MG63 (cell line): Measurements from ENCODE around the gene GSE1. TPM values are rescaled to one million over a fixed set of nuclear protein-coding genes. Genes with fewer than 3 reads are reported as not detected.
A peak's percentile ranks its signal among the peaks of the same experiment; 100 is the strongest.

Experiments
- DNase-seq: peaks from one replicate; pipeline ENCODE4 v3.0.0-alpha.2; 2020
- H3K27me3 ChIP-seq: fragments of 250-450 bp; sonication (Bioruptor Pico); 2 replicates; pipeline ENCODE4 v1.5.1; 2020; ENCODE audit warnings: mild to moderate bottlenecking, moderate library complexity
- H3K36me3 ChIP-seq: fragments of 250-450 bp; sonication (Bioruptor Pico); 2 replicates; pipeline ENCODE4 v1.5.1; 2020; ENCODE audit warnings: mild to moderate bottlenecking, moderate library complexity
- H3K4me3 ChIP-seq: fragments of 250-450 bp; sonication (Bioruptor Pico); 2 replicates; pipeline ENCODE4 v1.5.1; 2020; ENCODE audit warnings: mild to moderate bottlenecking, moderate library complexity
- H3K9me3 ChIP-seq: fragments of 250-450 bp; sonication (Bioruptor Pico); 2 replicates; pipeline ENCODE4 v1.5.1; 2020; ENCODE audit warnings: mild to moderate bottlenecking, moderate library complexity
- total RNA-seq: library from RNA; depleted of rRNA; stranded (reverse); fragments of >200 nt; shearing (Covaris generic); gene quantifications from 2 replicates; pipeline ENCODE4 v1.2.3, GENCODE V29; 2014; ENCODE audit warnings: low replicate concordance

GSE1 gene
- total RNA-seq, 1 experiment from 2014 or later: 19.1 TPM

- peaks cover 2% of the 10 kb centered on the region; the same call in 1 of the 2 replicates for H3K9me3 ChIP-seq
- H3K27me3 ChIP-seq: no peaks in the 10 kb centered on the region
- peaks cover 21% of the 10 kb centered on the region for H3K36me3 ChIP-seq
- no peak overlapping the region for H3K4me3 ChIP-seq
- DNase-seq: no peak
Measured at GRCh38 chr16:85631230-85631629, 18.1 kb downstream of the GSE1 start.

- Histone ChIP-seq H3K4me3 (no peak overlapping the region), H3K27me3 (no peaks in the 10 kb centered on the region), H3K36me3 (peaks cover 21% of the 10 kb centered on the region), H3K9me3 (peaks cover 2% of the 10 kb centered on the region; the same call in 1 of the 2 replicates)
- DNase-seq: no peak
Measured at GRCh38 chr16:85631802-85632393, 18.8 kb downstream of the GSE1 start.

- no peaks in the 10 kb centered on the region for H3K27me3 ChIP-seq
Measured at GRCh38 chr16:85632709-85633437, 19.8 kb downstream of the GSE1 start.

GRCh38 chr16:85633438-85633743 lies 20.3 kb downstream of the GSE1 start:
- no peaks in the 10 kb centered on the region for H3K27me3 ChIP-seq
- no peak overlapping the region for H3K4me3 ChIP-seq
- H3K9me3 ChIP-seq: peaks cover 2% of the 10 kb centered on the region; the same call in 1 of the 2 replicates
- DNase-seq: no peak
- peaks cover 13% of the 10 kb centered on the region for H3K36me3 ChIP-seq

More at GRCh38 chr16:85632709-85633437, 19.8 kb downstream of the GSE1 start:
- peaks cover 18% of the 10 kb centered on the region for H3K36me3 ChIP-seq
- H3K4me3 ChIP-seq: no peak overlapping the region
- DNase-seq: no peak
- peaks cover 2% of the 10 kb centered on the region; the same call in 1 of the 2 replicates for H3K9me3 ChIP-seq

GRCh38 chr16:85633888-85634287 lies 20.8 kb downstream of the GSE1 start:
- DNase-seq: no peak
- peaks cover 8% of the 10 kb centered on the region for H3K36me3 ChIP-seq
- peaks cover 2% of the 10 kb centered on the region; the same call in 1 of the 2 replicates for H3K9me3 ChIP-seq
- no peaks in the 10 kb centered on the region for H3K27me3 ChIP-seq
- H3K4me3 ChIP-seq: no peak overlapping the region

GRCh38 chr16:85634747-85635544 lies 21.8 kb downstream of the GSE1 start:
- DNase-seq: no peak
- Histone ChIP-seq H3K4me3 (no peak overlapping the region), H3K27me3 (no peaks in the 10 kb centered on the region), H3K9me3 (no peaks in the 10 kb centered on the region), H3K36me3 (no peaks in the 10 kb centered on the region; the same call in 1 of the 2 replicates)

GRCh38 chr16:85635545-85636140 lies 22.5 kb downstream of the GSE1 start:
- no peak overlapping the region for H3K4me3 ChIP-seq
- no peaks in the 10 kb centered on the region for H3K9me3 ChIP-seq
- H3K36me3 ChIP-seq: no peaks in the 10 kb centered on the region; the same call in 1 of the 2 replicates
- DNase-seq: no peak
- no peaks in the 10 kb centered on the region for H3K27me3 ChIP-seq

GRCh38 chr16:85636234-85636812 lies 23.2 kb downstream of the GSE1 start:
- Histone ChIP-seq H3K36me3 (no peaks in the 10 kb centered on the region; the same call in 1 of the 2 replicates), H3K9me3 (no peaks in the 10 kb centered on the region), H3K4me3 (no peak overlapping the region), H3K27me3 (no peaks in the 10 kb centered on the region)
- DNase-seq: no peak

GRCh38 chr16:85637061-85637807 lies 24.1 kb downstream of the GSE1 start:
- DNase-seq: no peak
- no peak overlapping the region for H3K4me3 ChIP-seq
- no peaks in the 10 kb centered on the region for H3K27me3 ChIP-seq
- H3K9me3 ChIP-seq: no peaks in the 10 kb centered on the region
- no peaks in the 10 kb centered on the region; the same call in none of the 2 replicates for H3K36me3 ChIP-seq

GRCh38 chr16:85637808-85638647 lies 24.9 kb downstream of the GSE1 start:
- Histone ChIP-seq H3K36me3 (no peaks in the 10 kb centered on the region; the same call in none of the 2 replicates), H3K9me3 (no peaks in the 10 kb centered on the region), H3K27me3 (no peaks in the 10 kb centered on the region), H3K4me3 (no peak overlapping the region)
- no peak for DNase-seq

GRCh38 chr16:85638695-85639409 lies 25.7 kb downstream of the GSE1 start:
- DNase-seq: no peak
- Histone ChIP-seq H3K9me3 (no peaks in the 10 kb centered on the region), H3K36me3 (no peaks in the 10 kb centered on the region; the same call in none of the 2 replicates), H3K4me3 (no peak overlapping the region), H3K27me3 (no peaks in the 10 kb centered on the region)

- no peaks in the 10 kb centered on the region; the same call in none of the 2 replicates for H3K36me3 ChIP-seq
- no peaks in the 10 kb centered on the region for H3K9me3 ChIP-seq
- peak; percentile 76 for DNase-seq
- H3K27me3 ChIP-seq: no peaks in the 10 kb centered on the region
- no peak overlapping the region for H3K4me3 ChIP-seq
Measured at GRCh38 chr16:85639529-85640253, 26.6 kb downstream of the GSE1 start.

- Histone ChIP-seq H3K9me3 (no peaks in the 10 kb centered on the region), H3K27me3 (no peaks in the 10 kb centered on the region)
Measured at GRCh38 chr16:85640254-85640558, 27.1 kb downstream of the GSE1 start.

GRCh38 chr16:85640585-85640984 lies 27.5 kb downstream of the GSE1 start:
- no peaks in the 10 kb centered on the region for H3K27me3 ChIP-seq
- no peak for DNase-seq
- H3K36me3 ChIP-seq: no peaks in the 10 kb centered on the region; the same call in none of the 2 replicates
- no peak overlapping the region for H3K4me3 ChIP-seq
- H3K9me3 ChIP-seq: no peaks in the 10 kb centered on the region

More at GRCh38 chr16:85640254-85640558, 27.1 kb downstream of the GSE1 start:
- no peak overlapping the region for H3K4me3 ChIP-seq
- no peaks in the 10 kb centered on the region; the same call in none of the 2 replicates for H3K36me3 ChIP-seq
- DNase-seq: no peak
